ENCODE measurements around the gene SORCS1. TPM values are rescaled to one million over a fixed set of nuclear protein-coding genes. Genes with fewer than 3 reads are reported as not detected.

The SORCS1 gene
- total and polyA plus RNA-seq, 2 experiments from 2014 or later, result 2.9 to 8.9 TPM

- TF ChIP-seq, protein P1, sequence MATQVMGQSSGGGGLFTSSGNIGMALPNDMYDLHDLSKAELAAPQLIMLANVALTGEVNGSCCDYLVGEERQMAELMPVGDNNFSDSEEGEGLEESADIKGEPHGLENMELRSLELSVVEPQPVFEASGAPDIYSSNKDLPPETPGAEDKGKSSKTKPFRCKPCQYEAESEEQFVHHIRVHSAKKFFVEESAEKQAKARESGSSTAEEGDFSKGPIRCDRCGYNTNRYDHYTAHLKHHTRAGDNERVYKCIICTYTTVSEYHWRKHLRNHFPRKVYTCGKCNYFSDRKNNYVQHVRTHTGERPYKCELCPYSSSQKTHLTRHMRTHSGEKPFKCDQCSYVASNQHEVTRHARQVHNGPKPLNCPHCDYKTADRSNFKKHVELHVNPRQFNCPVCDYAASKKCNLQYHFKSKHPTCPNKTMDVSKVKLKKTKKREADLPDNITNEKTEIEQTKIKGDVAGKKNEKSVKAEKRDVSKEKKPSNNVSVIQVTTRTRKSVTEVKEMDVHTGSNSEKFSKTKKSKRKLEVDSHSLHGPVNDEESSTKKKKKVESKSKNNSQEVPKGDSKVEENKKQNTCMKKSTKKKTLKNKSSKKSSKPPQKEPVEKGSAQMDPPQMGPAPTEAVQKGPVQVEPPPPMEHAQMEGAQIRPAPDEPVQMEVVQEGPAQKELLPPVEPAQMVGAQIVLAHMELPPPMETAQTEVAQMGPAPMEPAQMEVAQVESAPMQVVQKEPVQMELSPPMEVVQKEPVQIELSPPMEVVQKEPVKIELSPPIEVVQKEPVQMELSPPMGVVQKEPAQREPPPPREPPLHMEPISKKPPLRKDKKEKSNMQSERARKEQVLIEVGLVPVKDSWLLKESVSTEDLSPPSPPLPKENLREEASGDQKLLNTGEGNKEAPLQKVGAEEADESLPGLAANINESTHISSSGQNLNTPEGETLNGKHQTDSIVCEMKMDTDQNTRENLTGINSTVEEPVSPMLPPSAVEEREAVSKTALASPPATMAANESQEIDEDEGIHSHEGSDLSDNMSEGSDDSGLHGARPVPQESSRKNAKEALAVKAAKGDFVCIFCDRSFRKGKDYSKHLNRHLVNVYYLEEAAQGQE (IDR thresholded peaks at IDR 0.05; ENCODE audit: unreplicated experiment), result no peak
- TF ChIP-seq STAT1 (IDR thresholded peaks at IDR 0.05; ENCODE audit: unreplicated experiment), result no peak
- TF ChIP-seq, protein P2, sequence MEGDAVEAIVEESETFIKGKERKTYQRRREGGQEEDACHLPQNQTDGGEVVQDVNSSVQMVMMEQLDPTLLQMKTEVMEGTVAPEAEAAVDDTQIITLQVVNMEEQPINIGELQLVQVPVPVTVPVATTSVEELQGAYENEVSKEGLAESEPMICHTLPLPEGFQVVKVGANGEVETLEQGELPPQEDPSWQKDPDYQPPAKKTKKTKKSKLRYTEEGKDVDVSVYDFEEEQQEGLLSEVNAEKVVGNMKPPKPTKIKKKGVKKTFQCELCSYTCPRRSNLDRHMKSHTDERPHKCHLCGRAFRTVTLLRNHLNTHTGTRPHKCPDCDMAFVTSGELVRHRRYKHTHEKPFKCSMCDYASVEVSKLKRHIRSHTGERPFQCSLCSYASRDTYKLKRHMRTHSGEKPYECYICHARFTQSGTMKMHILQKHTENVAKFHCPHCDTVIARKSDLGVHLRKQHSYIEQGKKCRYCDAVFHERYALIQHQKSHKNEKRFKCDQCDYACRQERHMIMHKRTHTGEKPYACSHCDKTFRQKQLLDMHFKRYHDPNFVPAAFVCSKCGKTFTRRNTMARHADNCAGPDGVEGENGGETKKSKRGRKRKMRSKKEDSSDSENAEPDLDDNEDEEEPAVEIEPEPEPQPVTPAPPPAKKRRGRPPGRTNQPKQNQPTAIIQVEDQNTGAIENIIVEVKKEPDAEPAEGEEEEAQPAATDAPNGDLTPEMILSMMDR (conservative IDR thresholded peaks at IDR 0.05; ENCODE audit: low read depth in 2 of 2), result no peak
Measured at GRCh38 chr10:106635947-106636346, 528.6 kb downstream of the SORCS1 start (continued).

- H3K27me3 ChIP-seq (ENCODE audit: insufficient read depth), result no peaks in the 10 kb centered on the region
- H3K36me3 ChIP-seq (ENCODE audit: insufficient read depth), result no peaks in the 10 kb centered on the region
- no peak for DNase-seq (ENCODE audit: low spot score)
- no peak for ATAC-seq
- no peak overlapping the region for H3K4me3 ChIP-seq
- H3K27me3 Mint-ChIP-seq (ENCODE audit: insufficient read depth, low read depth, poor library complexity), result no peaks in the 10 kb centered on the region
- H3K79me2 ChIP-seq (replicated peaks; ENCODE audit: insufficient read depth), result no peaks in the 10 kb centered on the region
- TF ChIP-seq STAT1 (IDR thresholded peaks at IDR 0.05; ENCODE audit: unreplicated experiment) (no peak), NANOG (IDR thresholded peaks at IDR 0.05; ENCODE audit: borderline replicate concordance) (no peak), ZNF462 (CRISPR knock-in tag; IDR thresholded peaks at IDR 0.05) (no peak), CREB1 (CRISPR knock-in tag; IDR thresholded peaks at IDR 0.05; ENCODE audit: low read depth) (no peak), ZNF114 (CRISPR knock-in tag; IDR thresholded peaks at IDR 0.05) (no peak), EZH2phosphoT487 (IDR thresholded peaks at IDR 0.05; ENCODE audit: unreplicated experiment) (no peak)
- TF ChIP-seq, protein P1 (IDR thresholded peaks at IDR 0.05; ENCODE audit: unreplicated experiment), result no peak
- H3K9me3 Mint-ChIP-seq, result no peaks in the 10 kb centered on the region
- H3K9me2 ChIP-seq (ENCODE audit: insufficient read depth), result no peaks in the 10 kb centered on the region
- H3K27ac Mint-ChIP-seq, result no peak overlapping the region
- no peaks in the 10 kb centered on the region for H4K20me1 ChIP-seq (replicated peaks; ENCODE audit: insufficient read depth)
- H3K4me1 ChIP-seq (ENCODE audit: insufficient read depth), result no peaks in the 10 kb centered on the region
- no peaks in the 10 kb centered on the region for H3K36me3 Mint-ChIP-seq (ENCODE audit: low read depth)
- no peak overlapping the region for H2AFZ ChIP-seq
- H3K4me3 Mint-ChIP-seq, result no peak overlapping the region
- H3F3A ChIP-seq (replicated peaks; ENCODE audit: low read depth), result no peaks in the 10 kb centered on the region
- no peaks in the 10 kb centered on the region for H3K4me1 Mint-ChIP-seq
- H3K4me2 ChIP-seq, result no peak overlapping the region
- no peak overlapping the region for H3K27ac ChIP-seq (ENCODE audit: low read depth)
Measured at GRCh38 chr10:106631016-106631702, 533.3 kb downstream of the SORCS1 start.

All from GM23338 (cell line).